GM18861 (cell line): ENCODE data around the gene SLC23A1.
"Not testable (repeated sequence)": the region's sequence is repeated elsewhere in the genome, so short reads cannot be mapped to it uniquely, and the experiment has no call there.

ENCODE experiments used
- ATAC-seq: cut with Tn5 transposase; IDR thresholded peaks from one replicate; pipeline ENCODE4 v1.9.1; 2021; ENCODE audit not compliant: unreplicated experiment

SLC23A1 gene

GRCh38 chr5:139374909-139375308 lies 8.2 kb downstream of the SLC23A1 start:
- no peak for ATAC-seq

- ATAC-seq, result no peak
These were observed 11.3 kb downstream of the SLC23A1 start for GRCh38 chr5:139371482-139372435.

- ATAC-seq, result no peak
These were observed 13.9 kb downstream of the SLC23A1 start for GRCh38 chr5:139369181-139369580.

GRCh38 chr5:139368613-139369012 lies 14.5 kb downstream of the SLC23A1 start:
- no peak for ATAC-seq

GRCh38 chr5:139364466-139364865 lies 18.6 kb downstream of the SLC23A1 start:
- ATAC-seq, result no peak

- ATAC-seq, result no peak
These were observed 19.2 kb downstream of the SLC23A1 start for GRCh38 chr5:139363937-139364336.

GRCh38 chr5:139361835-139362429 lies 21.2 kb downstream of the SLC23A1 start:
- ATAC-seq, result no peak

GRCh38 chr5:139360384-139360783 lies 22.7 kb downstream of the SLC23A1 start:
- no peak for ATAC-seq

GRCh38 chr5:139358064-139358463 lies 25.0 kb downstream of the SLC23A1 start:
- no peak for ATAC-seq

- ATAC-seq, result not testable (repeated sequence)
These were observed 27.2 kb downstream of the SLC23A1 start for GRCh38 chr5:139355900-139356299.

GRCh38 chr5:139354186-139354585 lies 28.9 kb downstream of the SLC23A1 start:
- no peak for ATAC-seq

- ATAC-seq, result not testable (repeated sequence)
These were observed 35.2 kb downstream of the SLC23A1 start for GRCh38 chr5:139347863-139348262.

- ATAC-seq, result not testable (repeated sequence)
These were observed 37.7 kb downstream of the SLC23A1 start for GRCh38 chr5:139345442-139345841.

- ATAC-seq, result no peak
These were observed 38.9 kb downstream of the SLC23A1 start for GRCh38 chr5:139344177-139344576.

GRCh38 chr5:139343476-139343875 lies 39.6 kb downstream of the SLC23A1 start:
- ATAC-seq, result no peak

- ATAC-seq, result peak; percentile 37
These were observed 40.7 kb downstream of the SLC23A1 start for GRCh38 chr5:139342423-139342723.

- peak; percentile 79 for ATAC-seq
These were observed 41.2 kb downstream of the SLC23A1 start, which contains the start of gene PAIP2 for GRCh38 chr5:139341689-139342422. PAIP2 (plus strand) TSS chr5:139341854; CDS start chr5:139363785, 21,931 bp downstream.

- ATAC-seq, result no peak
These were observed 41.9 kb downstream of the SLC23A1 start for GRCh38 chr5:139341187-139341688.

- no peak for ATAC-seq
These were observed 43.0 kb downstream of the SLC23A1 start for GRCh38 chr5:139340051-139340450.

GRCh38 chr5:139335811-139336210 lies 47.3 kb downstream of the SLC23A1 start:
- ATAC-seq, result no peak
